Endothelial cell of umbilical vein (primary cell): ENCODE results near the gene PRUNE2. TPM values are rescaled to one million over a fixed set of nuclear protein-coding genes. Genes with fewer than 3 reads are reported as not detected.

Experiments used
- BruUV-seq: library from RNA; stranded (reverse); fragments of 400-500 nt; replicated peaks from 2 replicates; lab custom pipeline; 2021; lab: Mats Ljungman, UMichigan
- CTCF ChIA-PET: fragments of 300-600, 350-600 bp; sonication (Branson Sonifier 250); formaldehyde crosslinking; loops from one replicate; lab custom pipeline; 2021; ENCODE audit warnings: antibody characterized with exemption, inconsistent platforms; lab: Charles Lee
- POLR2A ChIA-PET: fragments of 300-600, 350-600 bp; sonication (Branson Sonifier 250); formaldehyde crosslinking; loops from one replicate; lab custom pipeline; 2021; ENCODE audit warnings: antibody characterized with exemption, inconsistent platforms; lab: Charles Lee
- DNase-seq: peaks from one replicate; pipeline ENCODE4 v3.0.0-alpha.2; 2011; ENCODE audit warnings: low read depth, low spot score
- FAIRE-seq: peaks from 2 replicates; lab custom pipeline; 2011; peaks lifted over from hg19 to GRCh38; lab: Jason Lieb, UNC
- H2AFZ ChIP-seq: 2 replicates; pipeline ENCODE4 v1.6.0; 2012; ENCODE audit warnings: low read depth, low read length, control low read depth, inconsistent platforms
- H3K27ac ChIP-seq: 2 replicates; pipeline ENCODE4 v1.5.1; 2011; ENCODE audit warnings: low read depth, mild to moderate bottlenecking, control low read depth, low read length, moderate library complexity; ENCODE audit not compliant: insufficient read depth
- H3K27me3 ChIP-seq, 2 experiments: 2 replicates each; pipeline versions ENCODE4 v1.6.0 to v1.6.1; 2011; ENCODE audit warnings: low read length in 2 of 2, mixed read lengths in 1 of 2; ENCODE audit not compliant: control insufficient read depth in 2 of 2, insufficient read depth in 2 of 2
- H3K36me3 ChIP-seq, 2 experiments: 2 replicates in 1 of 2; 3 replicates in 1 of 2; pipeline ENCODE4 v1.5.1; 2011; ENCODE audit warnings: low read length in 2 of 2, mild to moderate bottlenecking in 1 of 2, moderate library complexity in 1 of 2; ENCODE audit not compliant: control insufficient read depth in 2 of 2, insufficient read depth in 2 of 2; ENCODE audit errors: extremely low read depth in 1 of 2
- H3K4me1 ChIP-seq: 3 replicates; pipeline ENCODE4 v1.5.1; 2011; ENCODE audit warnings: mild to moderate bottlenecking, low read length; ENCODE audit not compliant: control insufficient read depth, insufficient read depth; ENCODE audit errors: extremely low read depth
- H3K4me2 ChIP-seq: 2 replicates; pipeline ENCODE4 v1.6.1; 2011; ENCODE audit warnings: low read length, control low read depth, mixed read lengths; ENCODE audit not compliant: insufficient read depth
- H3K4me3 ChIP-seq, 3 experiments: fragments of 200-600 bp in 1 of 3; sonication (generic), shearing (Covaris generic) in 1 of 3; replicated peaks in 1 of 3; 2 replicates each; pipeline ENCODE4 v1.5.1; 2011 to 2016; ENCODE audit warnings: control low read depth in 3 of 3, low read length in 3 of 3, mild to moderate bottlenecking in 2 of 3, inconsistent platforms in 1 of 3, low read depth in 1 of 3, moderate library complexity in 1 of 3; ENCODE audit not compliant: insufficient read depth in 1 of 3
- H3K79me2 ChIP-seq: 2 replicates; pipeline ENCODE4 v1.6.0; 2012; ENCODE audit warnings: low read length, inconsistent platforms; ENCODE audit not compliant: control insufficient read depth, insufficient read depth
- H3K9ac ChIP-seq: replicated peaks from 2 replicates; pipeline ENCODE3; 2011; ENCODE audit warnings: low read length, control low read depth; ENCODE audit not compliant: insufficient read depth; ENCODE audit errors: extremely low read depth
- H3K9me1 ChIP-seq: replicated peaks from 3 replicates; pipeline ENCODE4 v1.6.0; 2011; ENCODE audit warnings: mild to moderate bottlenecking, low read length; ENCODE audit not compliant: control insufficient read depth, insufficient read depth; ENCODE audit errors: extremely low read depth
- H3K9me3 ChIP-seq: replicated peaks from 2 replicates; pipeline ENCODE4 v1.5.1; 2012; ENCODE audit warnings: low read length, inconsistent platforms; ENCODE audit not compliant: control insufficient read depth, insufficient read depth
- H4K20me1 ChIP-seq: replicated peaks from 2 replicates; pipeline ENCODE3; 2011; ENCODE audit warnings: mild to moderate bottlenecking, low read length; ENCODE audit not compliant: control insufficient read depth, insufficient read depth; ENCODE audit errors: extremely low read depth
- EZH2 ChIP-seq: IDR thresholded peaks from 2 replicates; pipeline ENCODE4 v1.6.1; 2012; ENCODE audit warnings: borderline replicate concordance, low read depth, mild to moderate bottlenecking, moderate library complexity, low read length, inconsistent platforms; ENCODE audit not compliant: severe bottlenecking
- FOS ChIP-seq: IDR thresholded peaks from 2 replicates; pipeline ENCODE4 v1.6.1; 2011; ENCODE audit warnings: mild to moderate bottlenecking, low read length, moderate library complexity, borderline replicate concordance; ENCODE audit not compliant: insufficient read depth
- GATA2 ChIP-seq: IDR thresholded peaks from 2 replicates; pipeline ENCODE4 v1.7.0; 2011; ENCODE audit warnings: low read depth, mild to moderate bottlenecking, moderate library complexity, mixed read lengths, low read length; ENCODE audit not compliant: insufficient read length, insufficient read depth
- JUN ChIP-seq: IDR thresholded peaks from 2 replicates; pipeline ENCODE4 v1.6.1; 2011; ENCODE audit warnings: borderline replicate concordance, low read depth; ENCODE audit not compliant: insufficient read length, insufficient read depth
- MYC ChIP-seq: IDR thresholded peaks from one replicate; pipeline ENCODE4 v1.6.1; 2011; ENCODE audit warnings: mild to moderate bottlenecking, low read depth, low read length
- POLR2A ChIP-seq: IDR thresholded peaks from 2 replicates; pipeline ENCODE4 v1.6.1; 2012; ENCODE audit warnings: low read depth, mild to moderate bottlenecking, control low read depth, low read length
- POLR2AphosphoS5 ChIP-seq: IDR thresholded peaks from 2 replicates; pipeline ENCODE4 v1.6.1; 2012; ENCODE audit warnings: low read depth, mild to moderate bottlenecking, control low read depth, low read length, moderate library complexity; ENCODE audit not compliant: insufficient read depth
- dilution Hi-C: fragments of 300-500 bp; cut with MboI; formaldehyde crosslinking; loops from one replicate; pipeline ENCODE4 v1.15.0; 2019; ENCODE audit warnings: low sequenced_read_pairs; ENCODE audit not compliant: extremely low pct_ligation_motif_present
- intact Hi-C: fragments of 100-400 bp; cut with micrococcal nuclease; formaldehyde crosslinking; loops from one replicate; pipeline ENCODE4 v1.10.0; 2022
- polyA plus RNA-seq, 4 experiments: library from polyadenylated mRNA; depleted of rRNA in 3 of 4; stranded (reverse) in 3 of 4; unstranded in 1 of 4; fragments of >200 nt; gene quantifications; 2 replicates each; pipeline versions ENCODE4 v1.2.1 to v1.2.3, GENCODE V29; 2011 to 2012; ENCODE audit warnings: missing spikeins in 1 of 4
- total RNA-seq: library from RNA; stranded (reverse); gene quantifications from 2 replicates; pipeline ENCODE4 v1.2.3, GENCODE V29; 2021
- TF ChIP-seq, protein P1 (sequence below), 2 donors: IDR thresholded peaks; 1 replicate in 1 of 2; 2 replicates in 1 of 2; pipeline ENCODE4 v1.5.1; 2011; ENCODE audit warnings: low read length in 2 of 2, mild to moderate bottlenecking in 2 of 2, moderate library complexity in 2 of 2, control low read depth in 1 of 2, inconsistent platforms in 1 of 2, low read depth in 1 of 2; ENCODE audit not compliant: insufficient read depth in 1 of 2; ENCODE audit errors: extremely low read depth in 1 of 2
- TF ChIP-seq, protein P2 (sequence below): IDR thresholded peaks from 2 replicates; pipeline ENCODE4 v1.6.1; 2011; ENCODE audit not compliant: insufficient read depth, insufficient read length

PRUNE2 gene
- total and polyA plus RNA-seq, 2 donors (not counting 3 experiments of a cell fraction or from before 2014, with no cell fraction given): 15.8 to 21.7 TPM

DNA sequence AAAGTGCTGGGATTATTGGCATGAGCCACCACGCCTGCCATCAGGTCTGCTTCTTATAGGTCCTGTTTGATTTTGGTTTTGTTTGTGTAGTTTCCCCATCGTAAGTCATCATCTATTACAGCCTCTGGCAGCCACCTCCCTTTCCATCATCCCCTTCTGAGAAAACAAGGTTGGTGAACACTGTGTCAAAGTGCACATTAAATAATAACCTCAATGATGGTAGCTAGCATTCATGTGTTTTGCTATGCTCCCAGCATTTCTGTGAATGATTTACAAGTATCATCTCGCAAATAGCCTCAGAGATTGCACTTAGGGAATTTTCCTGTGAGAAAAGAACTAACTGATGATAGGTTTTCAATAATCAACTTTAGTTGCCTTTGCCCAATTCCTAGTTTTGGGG, 9.9 kb downstream of the PRUNE2 start:
- BruUV-seq: no TSS peak
- Histone ChIP-seq H3K4me1 (no peaks in the 10 kb centered on the region), H3K4me2 (no peak overlapping the region), H3K9me3 (no peaks in the 10 kb centered on the region), H3K4me3 (no peak overlapping the region), H3K79me2 (no peaks in the 10 kb centered on the region), H3K27ac (no peak overlapping the region), H3K27me3 (peaks cover 3% of the 10 kb centered on the region in 2 experiments), H3K9ac (no peak overlapping the region), H3K9me1 (no peaks in the 10 kb centered on the region), H2AFZ (no peak overlapping the region), H4K20me1 (no peaks in the 10 kb centered on the region), H3K36me3 (no peaks in the 10 kb centered on the region)
- dilution Hi-C loops (no loop called here), intact Hi-C loops (no loop called here)
- no peak for FAIRE-seq
- CTCF ChIA-PET: no interaction called here
- POLR2A ChIA-PET: interaction anchor here (0.6 kb wide), 1 partner anchor 8 kb away, joined by 6 read pairs; no protein-coding TSS in a partner anchor
- TF ChIP-seq MYC (no peak), EZH2 (no peak), POLR2A (no peak), JUN (no peak), GATA2 (no peak), POLR2AphosphoS5 (no peak), FOS (no peak)
- TF ChIP-seq, protein P1, sequence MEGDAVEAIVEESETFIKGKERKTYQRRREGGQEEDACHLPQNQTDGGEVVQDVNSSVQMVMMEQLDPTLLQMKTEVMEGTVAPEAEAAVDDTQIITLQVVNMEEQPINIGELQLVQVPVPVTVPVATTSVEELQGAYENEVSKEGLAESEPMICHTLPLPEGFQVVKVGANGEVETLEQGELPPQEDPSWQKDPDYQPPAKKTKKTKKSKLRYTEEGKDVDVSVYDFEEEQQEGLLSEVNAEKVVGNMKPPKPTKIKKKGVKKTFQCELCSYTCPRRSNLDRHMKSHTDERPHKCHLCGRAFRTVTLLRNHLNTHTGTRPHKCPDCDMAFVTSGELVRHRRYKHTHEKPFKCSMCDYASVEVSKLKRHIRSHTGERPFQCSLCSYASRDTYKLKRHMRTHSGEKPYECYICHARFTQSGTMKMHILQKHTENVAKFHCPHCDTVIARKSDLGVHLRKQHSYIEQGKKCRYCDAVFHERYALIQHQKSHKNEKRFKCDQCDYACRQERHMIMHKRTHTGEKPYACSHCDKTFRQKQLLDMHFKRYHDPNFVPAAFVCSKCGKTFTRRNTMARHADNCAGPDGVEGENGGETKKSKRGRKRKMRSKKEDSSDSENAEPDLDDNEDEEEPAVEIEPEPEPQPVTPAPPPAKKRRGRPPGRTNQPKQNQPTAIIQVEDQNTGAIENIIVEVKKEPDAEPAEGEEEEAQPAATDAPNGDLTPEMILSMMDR (IDR thresholded peaks at IDR 0.05; ENCODE audit: extremely low read depth in 1 of 2, insufficient read depth in 1 of 2, low read depth in 1 of 2, low read length in 2 of 2): no peak
- TF ChIP-seq, protein P2, sequence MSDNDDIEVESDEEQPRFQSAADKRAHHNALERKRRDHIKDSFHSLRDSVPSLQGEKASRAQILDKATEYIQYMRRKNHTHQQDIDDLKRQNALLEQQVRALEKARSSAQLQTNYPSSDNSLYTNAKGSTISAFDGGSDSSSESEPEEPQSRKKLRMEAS: no peak
- no peak for DNase-seq
